ENCODE results near the gene FAM151A.

FAM151A gene

DNA sequence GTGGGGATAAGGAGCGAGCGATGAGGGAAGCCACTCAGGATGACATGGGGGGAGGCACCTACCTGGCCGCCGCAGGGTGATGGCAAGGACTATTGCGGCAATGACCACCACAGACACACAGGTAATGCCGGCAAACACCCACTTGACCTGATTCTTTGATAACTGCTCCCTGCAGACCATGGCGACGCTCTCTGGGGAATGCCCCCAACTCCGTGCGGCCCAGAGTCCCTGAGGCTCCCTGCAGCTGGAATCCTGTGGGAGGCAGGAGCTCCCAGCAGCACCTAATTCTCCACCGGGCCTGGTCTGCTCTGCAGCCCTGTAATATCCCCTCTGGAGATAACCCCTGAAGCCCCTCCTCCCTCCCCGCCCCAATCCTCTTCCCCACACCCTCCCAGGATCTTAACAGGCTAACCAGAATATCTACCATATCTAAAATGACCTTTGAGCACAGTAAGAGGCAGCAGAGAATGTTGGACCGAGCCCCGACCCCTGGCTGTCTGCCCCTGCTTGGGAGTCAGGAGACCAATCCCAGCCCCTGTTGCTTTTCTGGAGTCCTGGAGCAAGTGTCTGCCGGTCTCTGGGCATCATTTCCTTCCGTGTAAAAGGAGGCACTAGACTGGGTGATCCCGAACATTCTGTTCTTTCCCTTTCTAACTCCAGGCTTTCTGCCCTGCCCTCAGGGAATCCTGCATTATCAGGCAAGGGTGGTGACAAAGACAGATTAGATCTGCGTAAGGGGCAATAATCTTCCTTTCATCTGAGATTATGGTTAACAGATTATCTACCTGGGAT, at the start of gene FAM151A:
Gene FAM151A (minus strand): TSS at position 310 of the 792 bp plus-strand sequence. CDS start 130 bp downstream, at position 180.
- DNase-seq (ENCODE audit: low spot score), result no peak

DNA sequence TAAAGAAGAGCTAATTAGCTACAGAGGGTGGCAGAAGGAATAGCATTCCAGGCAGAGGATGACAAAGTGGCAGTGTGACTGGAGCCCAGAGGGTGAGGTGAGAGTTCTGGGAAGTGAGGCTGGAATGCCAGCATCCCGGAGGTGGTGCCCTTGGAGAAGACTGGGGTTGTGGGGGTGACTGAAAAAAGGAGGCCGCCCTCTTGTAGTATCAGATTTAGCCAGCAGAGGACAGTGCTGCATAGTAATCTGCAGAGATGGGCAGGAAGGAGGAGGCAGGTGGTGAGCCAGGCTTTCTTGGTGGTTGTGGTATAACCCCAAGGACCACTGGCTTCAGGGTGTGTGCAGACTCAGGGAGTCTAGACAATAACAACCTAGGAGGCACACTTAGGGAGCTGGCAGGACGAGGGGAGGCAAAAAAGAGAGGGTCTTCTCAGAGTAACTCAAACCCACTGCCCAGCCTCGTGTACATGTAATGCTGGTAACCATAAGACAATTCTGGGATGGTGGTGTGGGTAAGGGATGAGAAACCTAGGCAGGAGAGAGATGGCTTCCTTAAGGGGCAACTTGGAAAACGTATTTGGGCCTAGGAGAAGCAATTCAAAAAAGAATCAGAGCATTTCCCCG, 48.8 kb upstream of the FAM151A start:
- peak; percentile 32 for DNase-seq (ENCODE audit: low spot score)

DNA sequence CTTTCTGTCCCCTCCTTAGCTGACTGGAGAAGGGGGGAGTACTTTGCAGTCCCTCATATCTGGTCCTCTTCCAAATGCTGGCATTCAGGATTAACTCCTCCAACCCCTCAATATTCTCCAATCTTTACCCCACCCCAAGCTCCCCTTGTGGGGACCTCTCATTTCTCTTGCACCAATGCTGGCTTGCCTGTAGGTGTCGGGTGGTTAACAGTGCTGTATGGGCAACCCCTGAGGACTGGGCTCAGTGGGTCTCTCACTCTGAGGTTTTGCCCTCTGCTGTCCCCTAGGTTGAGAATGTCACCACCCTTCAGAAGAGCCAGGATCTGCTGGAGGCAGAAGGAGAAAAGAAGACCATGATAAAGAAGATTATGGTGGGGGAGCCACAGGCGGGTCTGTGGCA, 45.2 kb upstream of the FAM151A start:
- no peak for DNase-seq (ENCODE audit: low spot score)

DNA sequence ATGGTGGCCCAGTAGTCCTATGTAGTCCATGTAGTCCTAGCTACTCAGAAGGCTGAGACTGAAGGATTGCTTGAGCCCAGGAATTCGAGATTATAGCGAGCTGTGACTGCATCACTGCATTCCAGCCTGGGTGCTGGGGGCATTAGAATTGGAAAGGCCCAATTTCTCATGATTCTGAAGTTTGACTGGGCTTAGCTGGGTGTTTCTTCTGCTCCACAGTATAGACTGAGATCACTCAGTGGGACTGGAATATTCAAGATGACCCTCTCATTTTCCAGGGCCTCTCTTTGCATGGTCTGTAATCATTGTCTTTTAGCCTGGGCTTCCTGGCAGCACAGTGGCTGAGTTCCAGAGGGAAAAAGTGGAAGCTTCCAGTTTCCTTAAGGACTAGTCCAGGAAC, 44.5 kb upstream of the FAM151A start:
- no peak for DNase-seq (ENCODE audit: low spot score)

DNA sequence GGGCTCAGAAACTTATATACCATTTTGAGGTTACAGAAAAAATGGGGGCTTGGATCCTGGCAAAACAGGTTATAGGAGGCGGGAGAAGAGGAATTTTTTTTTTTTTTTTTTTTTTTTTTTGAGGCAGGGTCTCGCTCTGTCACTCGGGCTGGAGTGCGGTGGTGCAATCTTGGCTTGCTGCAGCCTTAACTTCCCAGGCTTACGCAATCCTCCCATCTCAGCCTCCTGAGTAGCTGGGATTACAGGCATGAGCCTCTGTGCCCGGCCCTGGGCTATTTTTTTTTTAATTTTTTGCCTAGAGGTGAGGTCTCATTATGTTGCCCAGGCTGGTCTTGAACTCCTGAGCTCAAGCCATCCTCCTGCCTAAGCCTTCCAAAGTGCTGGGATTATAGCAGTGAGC, 43.0 kb upstream of the FAM151A start:
- DNase-seq (ENCODE audit: low spot score), result no peak

DNA sequence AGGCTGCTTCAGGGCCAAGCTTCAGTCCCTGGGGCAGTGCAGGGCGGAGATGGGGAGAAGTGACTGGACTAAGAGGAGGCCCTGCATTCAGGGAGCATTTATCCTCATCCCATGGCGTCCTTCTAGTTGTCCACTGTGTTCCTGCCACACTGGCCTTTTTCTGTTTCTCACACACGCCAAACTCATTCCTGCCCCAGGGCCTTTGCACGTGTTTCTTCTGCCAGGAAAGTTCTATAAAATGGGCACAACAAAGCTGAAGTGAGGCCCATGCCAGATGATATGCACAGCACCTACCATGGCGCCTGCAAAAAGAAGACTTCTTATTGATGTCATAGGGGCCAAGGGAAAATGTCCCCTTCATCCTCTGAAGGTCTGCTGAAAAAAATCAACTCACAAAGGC, 42.5 kb upstream of the FAM151A start:
- no peak for DNase-seq (ENCODE audit: low spot score)

DNA sequence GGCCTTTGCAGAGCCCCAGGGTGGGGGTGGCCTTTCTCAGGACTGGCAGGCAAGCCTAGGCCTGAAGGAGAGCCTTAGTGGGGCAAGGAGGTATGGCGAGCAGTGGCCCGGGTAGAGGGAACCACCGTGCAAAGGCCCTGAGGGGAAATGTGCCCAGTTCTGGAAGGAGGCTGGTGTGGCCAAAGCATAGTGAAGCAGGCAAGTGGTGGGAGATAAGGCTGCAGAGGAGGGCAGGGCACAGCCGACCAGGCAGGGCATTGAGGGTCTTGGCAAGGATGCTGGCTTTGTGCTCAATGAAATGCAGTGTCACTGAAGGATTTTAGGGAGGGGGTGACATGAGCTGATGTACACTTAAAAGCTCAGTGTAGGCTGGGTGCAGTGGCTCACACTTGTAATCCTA, 41.0 kb upstream of the FAM151A start:
- DNase-seq (ENCODE audit: low spot score), result no peak

DNA sequence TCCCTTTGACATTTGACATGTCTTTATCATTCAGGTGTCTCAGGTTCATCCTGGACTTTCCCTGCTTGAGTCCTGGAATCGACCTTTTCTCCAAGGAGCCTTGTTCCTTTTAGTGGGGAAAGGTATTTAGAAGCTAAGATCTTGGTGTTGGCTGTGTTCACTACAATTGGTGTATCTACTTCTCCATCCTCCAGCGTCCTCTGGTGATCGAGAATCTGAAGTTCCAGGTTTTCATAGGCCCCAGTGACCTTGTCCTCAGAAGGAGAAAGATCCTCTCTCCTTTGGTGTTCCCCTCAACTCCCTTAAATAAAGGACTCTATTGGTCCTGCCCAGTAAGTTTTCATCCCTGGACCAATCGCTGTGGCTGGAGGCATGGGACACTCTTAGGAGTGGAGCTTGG, 40.4 kb upstream of the FAM151A start:
- DNase-seq (ENCODE audit: low spot score), result no peak

DNA sequence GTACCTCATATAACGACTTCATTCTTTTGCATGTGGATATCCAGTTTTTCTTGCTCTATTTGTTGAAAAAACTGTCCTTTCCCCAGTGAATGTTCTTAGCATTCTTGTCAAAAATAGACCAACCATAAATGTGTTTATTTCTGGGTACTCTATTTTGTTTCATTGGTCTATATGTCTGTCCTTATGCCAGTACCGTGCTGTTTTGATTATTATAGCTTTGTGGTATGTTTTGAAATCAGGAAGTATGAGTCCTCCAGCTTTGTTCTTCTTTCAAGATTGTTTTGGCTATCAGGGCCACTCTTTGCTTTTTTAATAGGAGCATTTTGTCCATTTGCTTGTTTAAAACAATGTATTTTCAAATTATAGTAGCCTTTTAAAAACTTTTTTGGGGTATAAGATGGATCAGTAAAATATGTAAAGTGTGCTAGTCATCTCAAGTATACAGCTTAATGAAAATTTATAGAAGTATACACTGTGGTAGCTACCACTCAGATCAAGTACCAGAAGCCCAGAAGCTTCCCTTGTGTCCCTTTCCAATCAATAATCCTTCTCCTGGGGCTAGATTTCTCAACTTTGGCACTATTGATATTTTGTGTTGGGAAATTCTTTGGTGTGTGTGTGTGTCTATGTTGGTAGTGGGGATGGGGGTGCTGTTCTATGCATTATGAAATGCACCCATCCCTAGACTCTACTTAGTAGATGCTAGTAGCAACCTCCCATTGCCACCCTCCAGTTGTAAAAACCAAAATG, 35.0 kb upstream of the FAM151A start:
- no peak for DNase-seq (ENCODE audit: low spot score)

DNA sequence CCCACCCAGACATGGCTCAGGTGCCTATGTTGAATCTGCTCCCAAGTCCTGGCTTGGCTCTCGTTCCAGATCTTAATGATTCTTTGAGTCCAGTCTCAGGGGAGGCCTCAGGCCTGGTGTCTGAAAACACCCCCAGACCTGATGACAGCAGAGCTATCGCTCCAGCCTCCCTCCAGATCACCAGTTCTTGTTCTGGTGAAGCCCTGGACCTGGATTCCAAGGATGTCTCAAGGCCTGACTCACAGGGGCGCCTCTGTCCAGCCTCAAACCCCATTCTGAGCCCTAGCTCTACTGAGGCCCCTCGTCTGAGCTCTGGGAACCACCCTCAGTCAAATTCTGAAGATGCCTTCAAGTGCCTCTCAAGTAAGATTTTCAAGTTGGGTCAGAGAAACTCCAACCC, 29.7 kb upstream of the FAM151A start:
- DNase-seq (ENCODE audit: low spot score), result no peak

DNA sequence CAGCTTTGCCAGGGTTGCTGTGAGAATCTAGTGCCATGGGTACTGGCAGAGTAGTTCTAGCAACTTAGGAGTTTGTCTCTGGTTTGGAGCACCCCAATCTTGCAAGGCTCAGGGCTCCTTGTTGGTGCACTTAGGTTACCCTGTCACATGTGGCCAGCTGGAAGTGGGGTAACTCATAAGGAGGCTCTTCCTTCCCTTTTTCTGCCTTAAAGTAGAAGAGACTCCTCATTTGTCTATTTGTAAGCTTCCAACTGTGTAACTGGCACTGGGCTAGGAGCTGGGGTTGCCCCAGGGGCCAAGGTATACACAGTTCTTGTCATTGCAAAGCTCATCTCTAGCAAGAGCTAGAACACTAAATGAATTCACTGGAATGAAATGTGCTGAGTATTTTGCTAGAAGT, 28.8 kb upstream of the FAM151A start:
- no peak for DNase-seq (ENCODE audit: low spot score)

DNA sequence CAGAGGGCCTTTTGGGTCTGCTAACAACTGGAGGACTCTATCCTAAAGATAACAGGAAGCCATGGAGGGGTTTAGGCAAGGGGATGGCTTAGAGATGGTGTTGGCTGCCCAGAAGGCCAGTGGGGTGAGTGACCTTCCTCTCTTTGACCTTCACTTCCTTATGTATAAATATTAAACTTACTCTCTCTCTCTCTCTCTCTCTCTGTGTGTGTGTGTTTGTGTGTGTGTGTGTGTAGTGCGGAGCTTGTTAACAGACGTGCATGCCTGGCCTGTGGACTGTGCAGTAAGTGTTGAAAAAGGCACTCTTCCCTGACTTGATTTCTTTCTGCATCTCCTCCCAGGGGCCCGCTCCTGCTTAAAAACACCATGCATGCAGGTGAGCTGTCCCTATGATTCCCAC, 28.3 kb upstream of the FAM151A start:
- DNase-seq (ENCODE audit: low spot score), result no peak

DNA sequence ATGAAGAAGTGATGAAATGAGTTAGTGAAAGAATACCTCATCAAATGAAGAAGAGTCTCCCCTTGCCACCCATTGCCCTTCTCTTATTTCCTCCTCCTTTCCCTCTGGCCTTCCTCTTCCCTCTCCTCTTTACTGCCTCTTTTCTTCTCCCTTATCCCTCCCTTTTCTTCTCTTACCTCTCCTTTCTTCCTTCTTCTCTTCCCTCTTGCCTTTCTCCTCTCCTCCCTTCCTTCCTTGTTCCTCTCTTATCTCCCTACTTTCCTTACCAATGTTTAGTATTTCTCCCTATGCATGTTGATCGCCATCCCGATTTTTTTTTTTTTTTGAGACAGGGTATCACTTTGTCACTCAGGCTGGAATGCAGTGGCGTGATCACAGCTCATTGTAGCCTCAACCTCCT, 27.1 kb upstream of the FAM151A start:
- no peak for DNase-seq (ENCODE audit: low spot score)

DNA sequence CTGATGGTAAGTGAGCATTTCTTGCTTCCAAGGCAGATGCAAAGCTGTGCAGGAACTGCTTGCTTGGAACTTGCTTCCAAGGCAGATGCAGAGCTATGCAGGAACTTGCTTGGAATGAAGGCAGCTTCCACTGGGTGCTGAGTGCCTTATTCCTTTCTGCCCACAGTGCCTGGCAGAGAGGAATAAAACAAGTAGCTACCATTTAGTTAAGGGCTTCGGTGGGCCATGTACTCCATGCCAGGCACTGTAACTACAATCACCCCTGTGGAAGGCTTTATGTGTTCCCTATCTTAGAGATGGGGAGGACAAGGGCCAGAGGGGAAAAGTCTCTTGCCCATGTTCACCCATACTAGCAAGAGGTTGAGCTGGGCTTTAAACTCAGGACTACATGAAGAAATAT, 26.6 kb upstream of the FAM151A start:
- no peak for DNase-seq (ENCODE audit: low spot score)

DNA sequence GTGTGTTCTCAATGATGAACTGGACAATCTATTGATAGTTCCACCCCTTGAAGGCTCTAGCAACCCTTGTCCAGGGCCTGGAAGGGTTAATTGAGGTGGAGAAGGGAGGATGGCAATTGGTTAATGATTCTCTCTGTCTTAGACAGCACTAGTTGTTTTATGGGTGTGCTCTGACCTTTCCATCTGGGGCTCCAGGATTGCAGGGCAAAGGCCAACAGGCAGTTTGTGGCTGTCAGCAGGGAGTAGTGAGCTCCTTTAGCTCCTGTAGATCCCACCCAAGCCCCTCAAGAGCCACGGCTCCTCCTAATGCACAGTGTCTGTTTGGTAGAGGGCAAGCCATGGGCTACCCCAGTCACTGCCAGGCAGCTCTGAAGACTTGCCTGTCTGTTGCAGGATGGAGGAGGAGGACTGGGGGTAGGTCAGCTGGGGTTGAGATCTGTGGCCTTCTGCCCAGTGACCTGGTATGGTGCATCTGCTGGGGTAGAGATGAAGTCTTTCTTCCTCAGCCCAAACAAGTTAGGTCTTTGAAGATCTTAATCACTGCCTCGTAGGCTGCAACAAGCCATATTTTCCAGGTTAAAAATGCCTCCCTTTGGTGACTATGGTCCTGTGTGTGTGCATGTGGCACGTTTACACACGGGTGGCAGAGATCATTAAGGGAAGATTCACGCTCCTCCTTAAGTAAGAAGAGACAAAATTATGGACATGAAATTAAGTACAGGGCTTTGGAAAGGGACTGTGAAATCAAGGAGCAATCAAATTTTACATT, 26.0 kb upstream of the FAM151A start:
- DNase-seq (ENCODE audit: low spot score), result no peak

DNA sequence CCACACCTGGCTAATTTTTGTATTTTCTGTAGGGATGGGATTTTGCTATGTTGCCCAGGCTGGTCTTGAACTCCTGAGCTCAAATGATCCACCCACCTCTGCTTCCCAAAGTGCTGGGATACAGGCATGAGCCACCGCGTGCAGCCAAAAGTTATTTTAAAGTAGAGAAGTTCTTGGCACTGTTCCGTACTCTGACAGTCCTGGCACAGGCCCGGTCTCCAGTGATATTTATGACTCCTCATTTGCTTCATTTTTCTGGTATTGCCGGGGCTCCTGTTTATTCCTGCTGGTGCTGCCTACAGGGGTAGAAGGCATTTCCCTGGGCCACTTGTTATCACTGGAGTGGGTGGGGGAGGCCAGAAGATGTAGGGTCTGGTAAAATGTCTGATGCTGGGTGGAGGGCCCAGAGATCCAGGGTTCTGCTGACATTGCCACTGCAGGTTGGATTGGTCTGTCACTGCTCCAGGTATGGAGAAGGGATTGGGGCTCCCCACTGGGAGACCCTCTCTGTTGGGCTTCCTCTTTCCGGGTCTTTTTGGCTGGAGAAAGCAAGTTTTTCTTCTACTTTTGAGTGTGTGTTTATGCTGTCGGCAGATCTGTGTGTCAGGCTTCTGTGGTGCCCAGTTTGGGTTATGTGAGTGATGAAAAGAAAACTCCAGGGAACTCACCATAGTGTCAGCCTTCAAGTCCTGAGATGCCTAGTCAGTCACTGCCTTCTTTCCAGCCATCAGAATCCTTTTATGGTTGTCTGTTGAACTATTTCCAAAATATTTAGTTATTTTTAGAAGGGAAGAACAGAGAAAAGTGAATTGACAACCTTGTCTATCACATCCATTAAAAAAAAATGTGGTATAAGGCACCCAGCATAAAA, 22.7 kb upstream of the FAM151A start:
- no peak for DNase-seq (ENCODE audit: low spot score)

DNA sequence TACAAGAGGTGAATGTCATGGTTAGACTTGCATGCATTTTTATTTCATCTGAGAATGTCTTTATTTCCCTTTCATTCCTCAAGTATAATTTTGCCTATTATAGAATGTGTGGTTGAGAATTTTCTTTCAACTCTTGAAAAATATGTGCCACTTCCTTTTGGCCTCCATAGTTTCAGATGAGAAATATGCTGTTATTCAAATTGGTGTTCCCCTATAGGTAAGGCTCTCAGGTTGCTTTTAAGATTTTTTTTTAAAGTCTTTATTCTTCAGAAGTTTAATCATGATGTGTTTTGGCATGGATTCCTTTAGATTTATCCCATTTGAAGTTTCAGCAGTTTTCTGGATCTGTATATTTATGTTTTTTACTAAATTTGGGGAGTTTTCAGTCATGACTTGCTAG, 20.4 kb upstream of the FAM151A start:
- no peak for DNase-seq (ENCODE audit: low spot score)

DNA sequence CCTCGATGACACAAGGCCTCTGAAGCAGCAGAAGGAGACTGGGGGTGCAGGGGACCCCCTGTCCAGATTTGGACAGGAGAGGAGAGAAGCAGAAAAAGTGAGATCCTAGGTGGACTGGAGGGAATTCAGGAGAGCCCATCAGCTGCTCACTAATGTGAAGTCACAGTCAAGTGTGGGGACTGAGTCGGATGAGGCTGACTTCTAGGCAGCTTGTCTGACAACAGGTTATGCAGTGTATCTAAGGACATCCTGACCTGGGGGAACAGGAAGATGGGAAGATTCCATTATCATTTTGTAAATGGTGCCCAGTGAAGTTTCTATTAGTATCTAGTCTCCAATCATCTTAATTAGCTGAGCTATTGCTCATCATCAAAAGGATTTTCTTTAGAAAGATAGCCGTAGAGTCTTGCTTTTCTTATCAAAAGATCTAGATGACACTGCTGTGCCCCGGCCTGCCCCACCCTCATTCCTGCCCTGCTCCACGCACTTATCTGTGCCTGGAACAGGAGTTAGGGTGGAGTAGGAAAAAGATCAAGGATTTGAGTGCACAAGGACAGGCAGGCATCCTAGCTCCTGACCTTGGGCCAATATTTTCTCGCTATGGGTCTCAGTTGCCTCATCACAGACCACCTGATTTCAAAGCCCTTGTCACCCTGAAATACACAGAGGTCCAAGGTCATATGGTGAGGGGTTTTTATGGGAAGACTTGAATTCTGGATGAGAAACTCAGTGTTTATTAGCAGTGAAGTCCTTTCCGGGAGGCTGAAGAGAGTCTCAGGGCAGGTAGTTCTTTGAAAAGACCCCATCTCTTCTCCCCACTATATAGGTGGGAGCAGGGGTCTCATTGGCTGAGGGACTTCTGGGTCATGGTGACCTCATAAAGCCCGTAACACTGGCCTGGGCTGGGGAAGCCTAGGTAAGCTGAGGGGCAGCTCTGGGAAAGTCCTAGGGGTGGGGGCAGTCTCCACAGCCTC, 17.8 kb upstream of the FAM151A start, which contains the start of gene MROH7:
Gene MROH7 (plus strand): TSS at position 924 of the 974 bp plus-strand sequence. CDS start 11,141 bp downstream, outside the sequence.
- DNase-seq (ENCODE audit: low spot score), result no peak

DNA sequence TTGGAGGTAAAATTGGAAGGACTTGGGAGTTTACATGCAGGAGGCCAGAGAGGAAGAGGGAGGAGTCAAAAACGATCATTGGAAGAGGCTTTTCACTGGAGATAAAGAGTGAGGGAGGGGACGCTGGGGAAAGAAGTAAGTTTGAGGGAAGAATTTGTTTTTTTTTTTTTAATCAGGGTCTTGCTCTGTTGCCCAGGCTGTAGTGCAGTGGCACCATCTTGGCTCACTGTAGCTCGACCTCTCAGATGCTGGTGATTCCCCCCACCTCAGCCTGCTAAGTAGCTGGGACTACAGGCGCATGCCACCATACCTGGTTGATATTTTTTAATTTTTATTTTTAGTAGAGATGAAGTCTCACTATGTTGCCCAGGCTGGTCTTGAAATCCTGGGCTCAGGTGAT, 17.0 kb upstream of the FAM151A start:
- DNase-seq (ENCODE audit: low spot score), result no peak

All from COLO829 (cell line).